HEK293 (cell line): ENCODE measurements around the gene CRYBA2.

Experiments used
- CTCF ChIA-PET: fragments of 350-600 bp; formaldehyde crosslinking; extraction: SDS; loops from one replicate; lab custom pipeline; 2021; ENCODE audit warnings: antibody characterized with exemption; lab: Yijun Ruan, JAX
- POLR2A ChIA-PET: fragments of 300-600 bp; formaldehyde crosslinking; extraction: SDS; loops from one replicate; lab custom pipeline; 2020; ENCODE audit warnings: antibody characterized with exemption, inconsistent platforms; lab: Yijun Ruan, JAX
- H3K27ac ChIP-seq: fragments of 200-500 bp; sonication (Bioruptor generic); 2 replicates; pipeline ENCODE4 v1.5.1; 2014; ENCODE audit warnings: low read depth, low read length, control low read depth, inconsistent platforms; ENCODE audit errors: extremely low read depth
- H3K36me3 ChIP-seq, 2 experiments: fragments of 200-500 bp in 1 of 2; sonication (Bioruptor generic) in 1 of 2; 1 replicate in 1 of 2; 2 replicates in 1 of 2; pipeline ENCODE4 v1.5.1; 2014 to 2017; ENCODE audit warnings: inconsistent platforms in 2 of 2, low read length in 2 of 2; ENCODE audit not compliant: control insufficient read depth in 2 of 2, insufficient read depth in 1 of 2
- H3K4me1 ChIP-seq: fragments of 200-500 bp; sonication (Bioruptor generic); 2 replicates; pipeline ENCODE4 v1.5.1; 2014; ENCODE audit warnings: mild to moderate bottlenecking, low read length, inconsistent platforms; ENCODE audit not compliant: control insufficient read depth, insufficient read depth
- H3K4me3 ChIP-seq: 2 replicates; pipeline ENCODE4 v1.5.1; 2011; ENCODE audit warnings: low read depth, mild to moderate bottlenecking, control low read depth, low read length, moderate library complexity
- H3K9me3 ChIP-seq: fragments of 200-500 bp; sonication (Bioruptor generic); 2 replicates; pipeline ENCODE4 v1.5.1; 2014; ENCODE audit warnings: low read depth, low read length, inconsistent platforms; ENCODE audit not compliant: control insufficient read depth, insufficient read depth
- BCL11A ChIP-seq: fragments of 450-650 bp; formaldehyde crosslinking; IDR thresholded peaks from 2 replicates; pipeline ENCODE4 v1.5.1; 2016; ENCODE audit warnings: low read depth, missing biosample characterization, missing genetic modification characterization
- ELK4 ChIP-seq: IDR thresholded peaks from 2 replicates; pipeline ENCODE4 v1.6.1; 2011; ENCODE audit warnings: mild to moderate bottlenecking, low read depth, low read length, borderline replicate concordance
- FEZF1 ChIP-seq: fragments of 450-650 bp; formaldehyde crosslinking; IDR thresholded peaks from 2 replicates; pipeline ENCODE4 v1.5.1; 2016; ENCODE audit warnings: missing biosample characterization, missing genetic modification characterization
- INSM2 ChIP-seq: fragments of 450-650 bp; formaldehyde crosslinking; IDR thresholded peaks from 2 replicates; pipeline ENCODE4 v1.5.1; 2016; ENCODE audit warnings: missing biosample characterization, missing genetic modification characterization
- PRDM1 ChIP-seq: fragments of 450-650 bp; formaldehyde crosslinking; IDR thresholded peaks from 2 replicates; pipeline ENCODE4; 2016; ENCODE audit warnings: missing biosample characterization, missing genetic modification characterization
- SALL2 ChIP-seq: fragments of 450-650 bp; formaldehyde crosslinking; IDR thresholded peaks from 2 replicates; pipeline ENCODE4 v1.5.0; 2017; ENCODE audit warnings: missing biosample characterization, mild to moderate bottlenecking, missing genetic modification characterization, borderline replicate concordance
- SP2 ChIP-seq: fragments of 450-650 bp; formaldehyde crosslinking; IDR thresholded peaks from 2 replicates; pipeline ENCODE4 v1.5.1; 2016; ENCODE audit warnings: missing biosample characterization, missing genetic modification characterization
- SP7 ChIP-seq: fragments of 450-650 bp; formaldehyde crosslinking; IDR thresholded peaks from 2 replicates; pipeline ENCODE4 v1.5.1; 2016; ENCODE audit warnings: missing biosample characterization, missing genetic modification characterization
- WT1 ChIP-seq: fragments of 450-650 bp; formaldehyde crosslinking; IDR thresholded peaks from 2 replicates; pipeline ENCODE4 v1.5.1; 2016; ENCODE audit warnings: missing biosample characterization, missing genetic modification characterization
- ZBTB11 ChIP-seq: fragments of 450-650 bp; formaldehyde crosslinking; conservative IDR thresholded peaks from 2 replicates; pipeline ENCODE4 v1.5.1; 2016; ENCODE audit warnings: low read depth, missing biosample characterization, missing genetic modification characterization
- ZBTB7A ChIP-seq: fragments of 450-650 bp; formaldehyde crosslinking; IDR thresholded peaks from 2 replicates; pipeline ENCODE4 v1.5.1; 2016; ENCODE audit warnings: low read depth, missing biosample characterization, missing genetic modification characterization
- ZNF112 ChIP-seq: fragments of 450-650 bp; formaldehyde crosslinking; IDR thresholded peaks from 2 replicates; pipeline ENCODE4 v1.5.0; 2017; ENCODE audit warnings: missing biosample characterization, missing genetic modification characterization
- ZNF133 ChIP-seq: fragments of 450-650 bp; formaldehyde crosslinking; IDR thresholded peaks from 2 replicates; pipeline ENCODE4 v1.5.1; 2016; ENCODE audit warnings: missing biosample characterization, missing genetic modification characterization
- ZNF146 ChIP-seq: fragments of 450-650 bp; formaldehyde crosslinking; IDR thresholded peaks from 2 replicates; pipeline ENCODE4 v1.5.1; 2016; ENCODE audit warnings: missing biosample characterization, missing genetic modification characterization
- ZNF2 ChIP-seq: fragments of 450-650 bp; formaldehyde crosslinking; IDR thresholded peaks from 2 replicates; pipeline ENCODE4 v1.5.1; 2016; ENCODE audit warnings: missing biosample characterization, missing genetic modification characterization
- ZNF221 ChIP-seq: fragments of 450-650 bp; formaldehyde crosslinking; IDR thresholded peaks from 2 replicates; pipeline ENCODE4 v1.5.1; 2017; ENCODE audit warnings: missing biosample characterization, missing genetic modification characterization, borderline replicate concordance
- ZNF354C ChIP-seq: fragments of 450-650 bp; formaldehyde crosslinking; IDR thresholded peaks from 2 replicates; pipeline ENCODE4 v1.5.1; 2016; ENCODE audit warnings: missing biosample characterization, missing genetic modification characterization, low read depth, borderline replicate concordance
- ZNF510 ChIP-seq: fragments of 450-650 bp; formaldehyde crosslinking; IDR thresholded peaks from 2 replicates; pipeline ENCODE4 v1.5.1; 2018; ENCODE audit warnings: mild to moderate bottlenecking, missing genetic modification characterization, missing biosample characterization; ENCODE audit not compliant: insufficient replicate concordance
- ZNF521 ChIP-seq: fragments of 450-650 bp; formaldehyde crosslinking; IDR thresholded peaks from 2 replicates; pipeline ENCODE4 v1.5.1; 2017; ENCODE audit warnings: missing biosample characterization, mild to moderate bottlenecking, missing genetic modification characterization
- ZNF529 ChIP-seq: fragments of 450-650 bp; formaldehyde crosslinking; IDR thresholded peaks from 2 replicates; pipeline ENCODE4 v1.5.1; 2017; ENCODE audit warnings: missing genetic modification characterization, missing biosample characterization; ENCODE audit not compliant: insufficient replicate concordance
- ZNF571 ChIP-seq: fragments of 450-650 bp; formaldehyde crosslinking; IDR thresholded peaks from 2 replicates; pipeline ENCODE4 v1.5.0; 2017; ENCODE audit warnings: missing biosample characterization, missing genetic modification characterization
- ZNF621 ChIP-seq: fragments of 450-650 bp; formaldehyde crosslinking; IDR thresholded peaks from 2 replicates; pipeline ENCODE4 v1.5.1; 2017; ENCODE audit warnings: missing biosample characterization, missing genetic modification characterization
- ZNF664 ChIP-seq: fragments of 450-650 bp; formaldehyde crosslinking; IDR thresholded peaks from 2 replicates; pipeline ENCODE4 v1.5.1; 2016; ENCODE audit warnings: missing biosample characterization, missing genetic modification characterization

CRYBA2 gene

GRCh38 chr2:218964041-218964771 is 29.0 kb downstream of the CRYBA2 start:
- no peak overlapping the region for H3K27ac ChIP-seq

GRCh38 chr2:218963601-218964000 is 29.6 kb downstream of the CRYBA2 start:
- Histone ChIP-seq H3K27ac (no peak overlapping the region), H3K4me3 (peak overlapping the region; percentile 12; the same call in 1 of the 2 replicates), H3K9me3 (no peaks in the 10 kb centered on the region), H3K4me1 (peaks cover 9% of the 10 kb centered on the region), H3K36me3 (no peaks in the 10 kb centered on the region)
- POLR2A ChIA-PET: interaction anchor here (1.2 kb wide), 1 partner anchor 16 kb away, joined by 4 read pairs; no protein-coding TSS in a partner anchor
- TF ChIP-seq FEZF1 (tag by site-specific recombination): no peak
- TF ChIP-seq ZNF621 (tag by site-specific recombination): 0 out of 2 replicates have a peak, but pooled peaks have one; percentile 7
- TF ChIP-seq ZNF354C (tag by site-specific recombination): no peak
- CTCF ChIA-PET: interaction anchor here (0.6 to 6.2 kb wide), 6 partner anchors 12 to 191 kb away, joined by 3 to 65 read pairs (median 6); no protein-coding TSS in a partner anchor

More at GRCh38 chr2:218964041-218964771, 29.0 kb downstream of the CRYBA2 start:
- peaks cover 9% of the 10 kb centered on the region for H3K4me1 ChIP-seq
- no peak for TF ChIP-seq ZNF521 (tag by site-specific recombination)
- no peak for TF ChIP-seq ZNF664 (tag by site-specific recombination)
- TF ChIP-seq ZNF571: no peak
- no peak for TF ChIP-seq ZNF621 (tag by site-specific recombination)
- no peak for TF ChIP-seq ZBTB7A (tag by site-specific recombination)
- peak; percentile 79 for TF ChIP-seq PRDM1 (tag by site-specific recombination)
- TF ChIP-seq INSM2: no peak
- ChIA-PET POLR2A (interaction anchor here (1.2 kb wide), 1 partner anchor 16 kb away, joined by 4 read pairs; no protein-coding TSS in a partner anchor), CTCF (interaction anchor here (0.8 to 6.2 kb wide), 5 partner anchors 11 to 87 kb away, joined by 3 to 65 read pairs (median 8); no protein-coding TSS in a partner anchor)
- H3K36me3 ChIP-seq: no peaks in the 10 kb centered on the region
- no peaks in the 10 kb centered on the region for H3K9me3 ChIP-seq
- H3K4me3 ChIP-seq: no peak overlapping the region

- no peak overlapping the region for H3K27ac ChIP-seq
- H3K4me3 ChIP-seq: peak overlapping the region; percentile 39
- no peaks in the 10 kb centered on the region for H3K9me3 ChIP-seq
- H3K4me1 ChIP-seq: peaks cover 9% of the 10 kb centered on the region
- POLR2A ChIA-PET: interaction anchor here (1.2 kb wide), 1 partner anchor 17 kb away, joined by 4 read pairs; no protein-coding TSS in a partner anchor
- H3K36me3 ChIP-seq: no peaks in the 10 kb centered on the region
- CTCF ChIA-PET: interaction anchor here (0.6 to 6.2 kb wide), 6 partner anchors 13 to 191 kb away, joined by 3 to 65 read pairs (median 6); no protein-coding TSS in a partner anchor
- TF ChIP-seq ELK4 (peak; percentile 25; the same call in 1 of the 2 replicates), SALL2 (tag by site-specific recombination) (no peak), ZNF112 (no peak), ZNF529 (tag by site-specific recombination) (no peak), BCL11A (tag by site-specific recombination) (no peak), SP7 (tag by site-specific recombination) (0 out of 2 replicates have a peak, but pooled peaks have one; percentile 25), ZNF146 (tag by site-specific recombination) (no peak), ZNF133 (tag by site-specific recombination) (no peak), ZNF521 (tag by site-specific recombination) (no peak), SP2 (tag by site-specific recombination) (peak; percentile 89), ZNF221 (tag by site-specific recombination) (no peak), ZBTB11 (tag by site-specific recombination) (peak; percentile 80), ZNF510 (tag by site-specific recombination) (no peak), ZNF2 (0 out of 2 replicates have a peak, but pooled peaks have one; percentile 22), WT1 (tag by site-specific recombination) (no peak)
Observed at GRCh38 chr2:218962859-218963492, 30.2 kb downstream of the CRYBA2 start.
